Panc1 (cell line): ENCODE measurements around the gene LRBA. TPM values are rescaled to one million over a fixed set of nuclear protein-coding genes. Genes with fewer than 3 reads are reported as not detected.

Source experiments
- ATAC-seq: fragments of 200-7000 bp; cut with Tn5 transposase; 2 replicates; pipeline ENCODE4 v1.9.1; 2020; ENCODE audit warnings: mild to moderate bottlenecking, moderate library complexity
- BruUV-seq: library from RNA; stranded (reverse); fragments of 400-500 nt; replicated peaks from 2 replicates; lab custom pipeline; 2021; lab: Mats Ljungman, UMichigan
- CTCF ChIA-PET: fragments of 300-600 bp; sonication (Branson Sonifier 250); formaldehyde crosslinking; loops from one replicate; lab custom pipeline; 2022; ENCODE audit warnings: antibody characterized with exemption; lab: Charles Lee
- POLR2A ChIA-PET: fragments of 300-600 bp; sonication (Branson Sonifier 250); formaldehyde crosslinking; loops from one replicate; lab custom pipeline; 2022; ENCODE audit warnings: antibody characterized with exemption; lab: Charles Lee
- DNase-seq: peaks from one replicate; pipeline ENCODE4 v3.0.0-alpha.2; 2010; ENCODE audit warnings: low read depth, low spot score
- H3K27ac ChIP-seq: 2 replicates; pipeline ENCODE4 v1.5.1; 2011; ENCODE audit warnings: mild to moderate bottlenecking, low read length, inconsistent platforms
- H3K27me3 ChIP-seq: fragments of 200-500 bp; sonication (Bioruptor generic); 2 replicates; pipeline ENCODE4 v1.6.0; 2014; ENCODE audit warnings: low read length, inconsistent platforms; ENCODE audit not compliant: control insufficient read depth, insufficient read depth
- H3K36me3 ChIP-seq: fragments of 200-500 bp; sonication (Bioruptor generic); 2 replicates; pipeline ENCODE4 v1.5.1; 2014; ENCODE audit warnings: inconsistent platforms, mild to moderate bottlenecking, low read length, moderate library complexity; ENCODE audit not compliant: control insufficient read depth, insufficient read depth
- H3K4me1 ChIP-seq: 2 replicates; pipeline ENCODE4 v1.5.1; 2011; ENCODE audit warnings: inconsistent platforms, mild to moderate bottlenecking, low read length, moderate library complexity; ENCODE audit not compliant: control insufficient read depth, insufficient read depth
- H3K4me3 ChIP-seq, 2 experiments: 2 replicates each; pipeline ENCODE4 v1.5.1; 2011 to 2012; ENCODE audit warnings: low read depth in 2 of 2, low read length in 2 of 2, mild to moderate bottlenecking in 2 of 2, inconsistent platforms in 1 of 2, moderate library complexity in 1 of 2
- H3K9me3 ChIP-seq: fragments of 200-500 bp; sonication (Bioruptor generic); 2 replicates; pipeline ENCODE4 v1.5.1; 2014; ENCODE audit warnings: low read depth, mild to moderate bottlenecking, inconsistent platforms, low read length, moderate library complexity; ENCODE audit not compliant: control insufficient read depth, insufficient read depth
- CTCF ChIP-seq: fragments of 450-650 bp; IDR thresholded peaks from 2 replicates; pipeline ENCODE4 v1.5.1; 2017; ENCODE audit warnings: mild to moderate bottlenecking
- POLR2AphosphoS5 ChIP-seq: IDR thresholded peaks from 2 replicates; pipeline ENCODE4 v1.6.1; 2012; ENCODE audit warnings: mild to moderate bottlenecking, low read depth, low read length, moderate library complexity
- SIN3A ChIP-seq: IDR thresholded peaks from 2 replicates; pipeline ENCODE4 v1.6.1; 2012; ENCODE audit warnings: low read depth, mild to moderate bottlenecking, low read length, moderate library complexity, borderline replicate concordance; ENCODE audit not compliant: insufficient read depth
- TCF7L2 ChIP-seq: IDR thresholded peaks from 2 replicates; pipeline ENCODE4 v1.6.1; 2011; ENCODE audit warnings: mild to moderate bottlenecking, low read depth, low read length, inconsistent platforms
- in situ Hi-C: cut with HindIII; loops from 2 replicates; pipeline ENCODE4 v1.10.0; 2016; ENCODE audit warnings: low sequenced_read_pairs, low pct_unique_long_range_greater_than_20kb
- intact Hi-C: fragments of 100-400 bp; cut with micrococcal nuclease; formaldehyde crosslinking; loops from one replicate; pipeline ENCODE4 v1.10.0; 2022; ENCODE audit not compliant: unreplicated experiment
- total RNA-seq: library from RNA; stranded (reverse); gene quantifications from one replicate; pipeline ENCODE4 v1.2.1, GENCODE V29; 2021; ENCODE audit not compliant: unreplicated experiment
- TF ChIP-seq, protein P1 (sequence below), 2 experiments: IDR thresholded peaks; 2 replicates each; pipeline ENCODE4 v1.6.1; 2011 to 2012; ENCODE audit warnings: low read depth in 2 of 2, control low read depth in 1 of 2, low read length in 1 of 2, mild to moderate bottlenecking in 1 of 2, moderate library complexity in 1 of 2; ENCODE audit not compliant: insufficient read depth in 1 of 2

LRBA gene
- total RNA-seq, 1 experiment from 2014 or later = 26.4 TPM

GRCh38 chr4:150367326-150367725, 647.8 kb downstream of the LRBA start:
- TF ChIP-seq SIN3A (no peak), CTCF (no peak), POLR2AphosphoS5 (no peak), TCF7L2 (no peak)
- TF ChIP-seq, protein P1, sequence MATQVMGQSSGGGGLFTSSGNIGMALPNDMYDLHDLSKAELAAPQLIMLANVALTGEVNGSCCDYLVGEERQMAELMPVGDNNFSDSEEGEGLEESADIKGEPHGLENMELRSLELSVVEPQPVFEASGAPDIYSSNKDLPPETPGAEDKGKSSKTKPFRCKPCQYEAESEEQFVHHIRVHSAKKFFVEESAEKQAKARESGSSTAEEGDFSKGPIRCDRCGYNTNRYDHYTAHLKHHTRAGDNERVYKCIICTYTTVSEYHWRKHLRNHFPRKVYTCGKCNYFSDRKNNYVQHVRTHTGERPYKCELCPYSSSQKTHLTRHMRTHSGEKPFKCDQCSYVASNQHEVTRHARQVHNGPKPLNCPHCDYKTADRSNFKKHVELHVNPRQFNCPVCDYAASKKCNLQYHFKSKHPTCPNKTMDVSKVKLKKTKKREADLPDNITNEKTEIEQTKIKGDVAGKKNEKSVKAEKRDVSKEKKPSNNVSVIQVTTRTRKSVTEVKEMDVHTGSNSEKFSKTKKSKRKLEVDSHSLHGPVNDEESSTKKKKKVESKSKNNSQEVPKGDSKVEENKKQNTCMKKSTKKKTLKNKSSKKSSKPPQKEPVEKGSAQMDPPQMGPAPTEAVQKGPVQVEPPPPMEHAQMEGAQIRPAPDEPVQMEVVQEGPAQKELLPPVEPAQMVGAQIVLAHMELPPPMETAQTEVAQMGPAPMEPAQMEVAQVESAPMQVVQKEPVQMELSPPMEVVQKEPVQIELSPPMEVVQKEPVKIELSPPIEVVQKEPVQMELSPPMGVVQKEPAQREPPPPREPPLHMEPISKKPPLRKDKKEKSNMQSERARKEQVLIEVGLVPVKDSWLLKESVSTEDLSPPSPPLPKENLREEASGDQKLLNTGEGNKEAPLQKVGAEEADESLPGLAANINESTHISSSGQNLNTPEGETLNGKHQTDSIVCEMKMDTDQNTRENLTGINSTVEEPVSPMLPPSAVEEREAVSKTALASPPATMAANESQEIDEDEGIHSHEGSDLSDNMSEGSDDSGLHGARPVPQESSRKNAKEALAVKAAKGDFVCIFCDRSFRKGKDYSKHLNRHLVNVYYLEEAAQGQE (IDR thresholded peaks at IDR 0.05; ENCODE audit: insufficient read depth in 1 of 2, low read depth in 2 of 2, low read length in 1 of 2) = no peak
- Histone ChIP-seq H3K36me3 (no peaks in the 10 kb centered on the region), H3K27me3 (no peaks in the 10 kb centered on the region), H3K27ac (no peak overlapping the region), H3K9me3 (no peaks in the 10 kb centered on the region), H3K4me1 (no peaks in the 10 kb centered on the region), H3K4me3 (no peak overlapping the region)
- intact Hi-C loops (no loop called here), in situ Hi-C loops (no loop called here)
- POLR2A ChIA-PET = no interaction called here
- BruUV-seq = no TSS peak
- no peak for DNase-seq
- CTCF ChIA-PET = no interaction called here
- no peak for ATAC-seq

DNA sequence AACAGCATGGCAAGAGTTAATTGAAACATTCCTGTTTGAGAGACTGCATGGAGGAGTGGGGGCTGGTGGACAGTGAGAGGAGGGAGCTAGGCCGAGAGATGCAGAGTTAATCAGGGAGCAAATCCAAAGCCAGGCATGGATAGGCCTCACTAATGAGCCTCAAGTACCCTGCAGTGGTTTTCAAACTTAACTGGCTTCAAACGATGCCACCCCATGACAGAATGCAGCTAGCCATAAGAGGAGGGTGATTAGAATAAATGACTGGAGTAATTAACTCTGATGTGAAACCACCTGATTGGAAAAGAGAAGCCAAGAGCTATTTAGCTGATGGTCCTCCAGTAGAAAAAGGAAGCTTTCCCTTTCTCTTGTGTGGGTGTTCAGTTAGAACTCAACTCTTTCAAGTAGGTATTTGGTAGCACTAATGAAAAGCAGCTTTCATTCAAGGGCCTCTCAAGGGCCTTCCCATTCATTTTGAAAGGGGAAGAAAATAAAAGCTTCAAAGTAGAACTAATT, 648.5 kb downstream of the LRBA start:
- Histone ChIP-seq H3K4me3 (no peak overlapping the region), H3K9me3 (no peaks in the 10 kb centered on the region), H3K27ac (no peak overlapping the region), H3K4me1 (no peaks in the 10 kb centered on the region), H3K27me3 (no peaks in the 10 kb centered on the region), H3K36me3 (no peaks in the 10 kb centered on the region)
- POLR2A ChIA-PET = no interaction called here
- DNase-seq (no peak), ATAC-seq (no peak)
- no TSS peak for BruUV-seq
- in situ Hi-C loops (no loop called here), intact Hi-C loops (no loop called here)
- TF ChIP-seq, protein P1 (IDR thresholded peaks at IDR 0.05; ENCODE audit: insufficient read depth in 1 of 2, low read depth in 2 of 2, low read length in 1 of 2) = no peak
- no peak for TF ChIP-seq SIN3A
- no peak for TF ChIP-seq CTCF
- TF ChIP-seq TCF7L2 = no peak
- no peak for TF ChIP-seq POLR2AphosphoS5
- CTCF ChIA-PET = no interaction called here
